SU-DHL-6 (cell line): ENCODE results near the gene PRDM16.

ENCODE experiments used
- EZH2phosphoT487 ChIP-seq: fragments of 200-600 bp; sonication (generic), shearing (Covaris generic); conservative IDR thresholded peaks from 2 replicates; pipeline ENCODE4 v1.6.1; 2018; ENCODE audit warnings: mild to moderate bottlenecking, antibody characterized with exemption, low read length, moderate library complexity, mixed read lengths
- TF ChIP-seq, protein P1 (sequence below): fragments of 200-600 bp; sonication (generic); IDR thresholded peaks from one replicate; pipeline ENCODE4 v1.5.1; 2017; ENCODE audit warnings: antibody characterized with exemption, mild to moderate bottlenecking, low read length, moderate library complexity; ENCODE audit not compliant: insufficient read depth, poor library complexity, severe bottlenecking

DNA sequence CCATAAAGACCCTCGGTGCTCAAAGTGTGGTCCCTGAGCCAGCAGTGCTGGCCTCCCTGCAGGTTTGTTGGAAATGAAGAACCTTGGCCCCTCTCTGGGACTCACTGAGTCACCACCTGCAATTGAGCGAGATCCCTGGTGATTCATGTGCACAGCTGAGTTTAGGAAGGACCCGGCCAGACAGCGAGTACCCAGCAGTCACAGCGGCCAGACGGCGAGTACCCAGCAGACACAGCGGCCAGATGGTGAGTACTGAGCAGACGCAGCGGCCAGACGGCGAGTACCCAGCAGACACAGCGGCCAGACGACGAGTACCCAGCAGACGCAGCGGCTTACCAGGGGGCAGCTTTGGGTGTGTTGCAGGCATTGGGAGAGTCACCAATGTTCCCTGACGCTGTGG lies 123.8 kb downstream of the PRDM16 start:
- TF ChIP-seq, protein P1, sequence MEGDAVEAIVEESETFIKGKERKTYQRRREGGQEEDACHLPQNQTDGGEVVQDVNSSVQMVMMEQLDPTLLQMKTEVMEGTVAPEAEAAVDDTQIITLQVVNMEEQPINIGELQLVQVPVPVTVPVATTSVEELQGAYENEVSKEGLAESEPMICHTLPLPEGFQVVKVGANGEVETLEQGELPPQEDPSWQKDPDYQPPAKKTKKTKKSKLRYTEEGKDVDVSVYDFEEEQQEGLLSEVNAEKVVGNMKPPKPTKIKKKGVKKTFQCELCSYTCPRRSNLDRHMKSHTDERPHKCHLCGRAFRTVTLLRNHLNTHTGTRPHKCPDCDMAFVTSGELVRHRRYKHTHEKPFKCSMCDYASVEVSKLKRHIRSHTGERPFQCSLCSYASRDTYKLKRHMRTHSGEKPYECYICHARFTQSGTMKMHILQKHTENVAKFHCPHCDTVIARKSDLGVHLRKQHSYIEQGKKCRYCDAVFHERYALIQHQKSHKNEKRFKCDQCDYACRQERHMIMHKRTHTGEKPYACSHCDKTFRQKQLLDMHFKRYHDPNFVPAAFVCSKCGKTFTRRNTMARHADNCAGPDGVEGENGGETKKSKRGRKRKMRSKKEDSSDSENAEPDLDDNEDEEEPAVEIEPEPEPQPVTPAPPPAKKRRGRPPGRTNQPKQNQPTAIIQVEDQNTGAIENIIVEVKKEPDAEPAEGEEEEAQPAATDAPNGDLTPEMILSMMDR: no peak
- TF ChIP-seq EZH2phosphoT487: no peak
